ENCODE measurements around the gene SLC25A28.

SLC25A28 gene

GRCh38 chr10:99619851-99620710, at the start of gene SLC25A28:
SLC25A28 (minus strand) TSS chr10:99620439; CDS start chr10:99620335, 104 bp downstream.
- no peak for TF ChIP-seq CTCF (conservative IDR thresholded peaks at IDR 0.05; ENCODE audit: low read depth, low read length)
- peak; percentile 100 for DNase-seq (ENCODE audit: low read depth)
- H3K4me3 ChIP-seq (ENCODE audit: low read depth, low read length) = peak within 1 kb of the TSS; percentile 86

GRCh38 chr10:99667108-99667751, 47.0 kb upstream of the SLC25A28 start:
- H3K4me3 ChIP-seq (ENCODE audit: low read depth, low read length) = no peak overlapping the region
- TF ChIP-seq CTCF (conservative IDR thresholded peaks at IDR 0.05; ENCODE audit: low read depth, low read length) = no peak
- peak; percentile 51 for DNase-seq (ENCODE audit: low read depth)

DNA sequence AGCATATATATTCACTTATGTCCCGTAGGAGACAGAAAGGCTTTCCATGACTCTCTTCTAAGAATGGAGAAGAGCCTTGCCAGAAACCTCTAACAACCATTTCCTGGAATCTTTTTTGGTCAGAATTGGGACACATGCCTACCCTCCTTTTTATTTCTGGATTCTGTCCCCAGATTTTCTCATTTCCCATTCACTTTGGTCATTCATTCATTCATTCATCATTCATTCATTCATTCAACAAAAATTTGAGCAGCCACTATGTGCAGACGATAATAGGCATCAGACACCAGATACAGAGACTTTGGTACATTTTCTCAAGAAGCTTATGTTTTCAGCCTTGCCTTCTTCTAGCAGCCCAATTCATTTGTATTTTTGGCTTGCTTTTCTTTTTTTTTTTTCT, 45.1 kb upstream of the SLC25A28 start:
- DNase-seq (ENCODE audit: low read depth) = no peak
- H3K4me3 ChIP-seq (ENCODE audit: low read depth, low read length) = no peak overlapping the region
- TF ChIP-seq CTCF (conservative IDR thresholded peaks at IDR 0.05; ENCODE audit: low read depth, low read length) = no peak

DNA sequence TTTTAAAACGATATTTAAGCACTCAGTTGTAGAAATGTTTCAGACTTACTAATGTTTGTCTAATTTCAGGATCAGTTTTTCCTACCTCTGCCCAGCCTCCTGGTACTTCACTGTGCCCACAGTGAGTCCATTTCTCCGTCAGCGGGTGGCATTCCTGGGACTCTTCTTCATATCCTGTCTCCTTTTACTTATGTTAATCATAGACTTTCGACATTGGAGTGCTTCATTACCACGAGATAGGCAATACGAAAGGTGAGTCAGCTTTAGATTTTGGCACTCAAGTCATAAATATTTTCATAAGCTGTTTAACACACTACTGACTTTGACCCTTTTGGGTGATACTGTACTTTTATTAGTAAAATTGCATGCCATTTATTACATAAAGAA, 41.1 kb upstream of the SLC25A28 start:
- no peak for TF ChIP-seq CTCF (conservative IDR thresholded peaks at IDR 0.05; ENCODE audit: low read depth, low read length)
- peak overlapping the region; percentile 28 for H3K4me3 ChIP-seq (ENCODE audit: low read depth, low read length)
- DNase-seq (ENCODE audit: low read depth) = peak; percentile 90

- peak overlapping the region; percentile 28 for H3K4me3 ChIP-seq (ENCODE audit: low read depth, low read length)
- DNase-seq (ENCODE audit: low read depth) = peak; percentile 37
- no peak for TF ChIP-seq CTCF (conservative IDR thresholded peaks at IDR 0.05; ENCODE audit: low read depth, low read length)
Measured at GRCh38 chr10:99660662-99661376, 40.6 kb upstream of the SLC25A28 start.

DNA sequence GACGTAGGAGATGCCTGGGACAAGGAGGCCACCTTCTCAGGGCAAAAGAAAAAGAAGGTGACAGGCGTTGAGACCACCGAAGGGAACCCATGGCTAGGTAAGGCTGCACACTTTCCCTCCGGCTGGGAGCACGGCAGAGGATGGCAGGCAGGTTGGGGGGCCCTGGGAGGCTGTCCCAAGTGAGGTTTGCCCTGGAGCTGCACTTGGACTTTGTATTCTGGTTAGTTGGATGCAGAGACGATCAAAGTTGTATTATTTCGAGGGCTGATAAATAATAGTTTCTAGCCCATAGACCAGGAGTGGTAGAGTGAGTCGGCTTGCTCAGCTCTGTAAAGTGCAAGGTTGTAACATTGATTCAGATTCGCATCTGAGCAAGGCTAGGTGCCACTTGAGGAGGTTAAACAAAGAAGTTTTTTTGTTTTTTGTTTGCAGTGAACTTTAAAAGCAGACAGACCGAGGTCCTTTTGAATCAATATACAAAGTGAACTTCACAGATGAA, 39.7 kb upstream of the SLC25A28 start:
- no peak for TF ChIP-seq CTCF (conservative IDR thresholded peaks at IDR 0.05; ENCODE audit: low read depth, low read length)
- peak; percentile 10 for DNase-seq (ENCODE audit: low read depth)
- peak overlapping the region; percentile 98 for H3K4me3 ChIP-seq (ENCODE audit: low read depth, low read length)

Measured in choroid plexus epithelial cell (primary cell).